ENCODE measurements around the gene ABTB2. TPM values are rescaled to one million over a fixed set of nuclear protein-coding genes. Genes with fewer than 3 reads are reported as not detected.
"Not testable (repeated sequence)": the region's sequence is repeated elsewhere in the genome, so short reads cannot be mapped to it uniquely, and the experiment has no call there.

Gene ABTB2
- total and polyA plus RNA-seq, 9 of the 15 experiments (the other 6 are each of a cell fraction or from before 2014, with no cell fraction given): 0.03 to 0.18 (median 0.12) TPM; not detected in 2

- H3K9me3 ChIP-seq (replicated peaks; ENCODE audit: control insufficient read depth, insufficient read depth, low read depth, low read length): no peaks in the 10 kb centered on the region
- TF ChIP-seq TCF15 (CRISPR knock-in tag; IDR thresholded peaks at IDR 0.05) (no peak), ZNF280A (IDR thresholded peaks at IDR 0.05; ENCODE audit: low read depth, partially characterized antibody) (no peak), ZNF121 (CRISPR knock-in tag; conservative IDR thresholded peaks at IDR 0.05) (0 out of 2 replicates have a peak, but pooled peaks have one; percentile 16), PURB (CRISPR knock-in tag; IDR thresholded peaks at IDR 0.05; ENCODE audit: low read depth) (no peak), MYBL2 (IDR thresholded peaks at IDR 0.05; ENCODE audit: low read depth) (no peak), MYBL2 (CRISPR knock-in tag; IDR thresholded peaks at IDR 0.05; ENCODE audit: borderline replicate concordance) (no peak), PRPF4 (IDR thresholded peaks at IDR 0.05; ENCODE audit: insufficient read depth, low read depth, low read length, poor library complexity, severe bottlenecking) (no peak), PYGO2 (tag; IDR thresholded peaks at IDR 0.05) (no peak)
- intact Hi-C loops (cut with micrococcal nuclease) (no loop called here), in situ Hi-C loops (cut with MboI) (no loop called here)
- H3K27ac ChIP-seq (ENCODE audit: extremely low read depth, low read depth, low read length): no peak overlapping the region
- no peaks in the 10 kb centered on the region for H3K9me1 ChIP-seq (ENCODE audit: control insufficient read depth, insufficient read depth, low read length)
- H3K9ac ChIP-seq (ENCODE audit: insufficient read depth in 1 of 2, low read depth in 2 of 2, low read length in 2 of 2): no peak overlapping the region
- ChIA-PET POLR2A (no interaction called here), CTCF (ENCODE audit: low intra/inter-chr PET ratio) (no interaction called here)
- WGBS (ENCODE audit: insufficient coverage, low coverage, missing lambda C conversion rate): 0% methylated on average over 1 of the region's 1 CpG
- peaks cover 20 to 25% of the 10 kb centered on the region in 2 experiments for H3K27me3 ChIP-seq (ENCODE audit: control insufficient read depth in 2 of 2, insufficient read depth in 2 of 2, low read length in 2 of 2)
- H3K4me2 ChIP-seq (ENCODE audit: insufficient read depth, low read length): no peak overlapping the region
- no peak overlapping the region for H2AFZ ChIP-seq (ENCODE audit: low read depth, low read length)
- H3K4me1 ChIP-seq (replicated peaks in 1 of 2; ENCODE audit: control insufficient read depth in 2 of 2, insufficient read depth in 2 of 2, low read length in 2 of 2): no peaks in the 10 kb centered on the region; a peak in 1 of 5 replicates
- H4K20me1 ChIP-seq (replicated peaks; ENCODE audit: control insufficient read depth, insufficient read depth, low read length): no peaks in the 10 kb centered on the region
- ATAC-seq (no peak), DNase-seq (ENCODE audit: extremely low read depth in 1 of 4, low spot score in 3 of 4) (no peak), FAIRE-seq (no peak)
- no peak overlapping the region for H3K4me3 ChIP-seq
- H3K36me3 ChIP-seq (ENCODE audit: control insufficient read depth, insufficient read depth, low read length): no peaks in the 10 kb centered on the region
- H3K79me2 ChIP-seq (ENCODE audit: control insufficient read depth, insufficient read depth, low read length): no peaks in the 10 kb centered on the region
- no TSS peak for BruUV-seq (replicated peaks)
Measured at GRCh38 chr11:34219279-34219678, 138.5 kb downstream of the ABTB2 start.

- H3K79me2 ChIP-seq (ENCODE audit: control insufficient read depth, insufficient read depth, low read length); ATAC-seq; in situ Hi-C loops (cut with MboI); H3K36me3 ChIP-seq (ENCODE audit: control insufficient read depth, insufficient read depth, low read length); FAIRE-seq; intact Hi-C loops (cut with micrococcal nuclease); H4K20me1 ChIP-seq (replicated peaks; ENCODE audit: control insufficient read depth, insufficient read depth, low read length); H3K9me3 ChIP-seq (replicated peaks; ENCODE audit: control insufficient read depth, insufficient read depth, low read depth, low read length); H3K27ac ChIP-seq (ENCODE audit: extremely low read depth, low read depth, low read length); DNase-seq (ENCODE audit: extremely low read depth in 1 of 4, low spot score in 3 of 4); H3K4me1 ChIP-seq (replicated peaks in 1 of 2; ENCODE audit: control insufficient read depth in 2 of 2, insufficient read depth in 2 of 2, low read length in 2 of 2); H3K9me1 ChIP-seq (ENCODE audit: control insufficient read depth, insufficient read depth, low read length); H3K4me3 ChIP-seq; CTCF ChIA-PET (ENCODE audit: low intra/inter-chr PET ratio); H3K4me2 ChIP-seq (ENCODE audit: insufficient read depth, low read length); H2AFZ ChIP-seq (ENCODE audit: low read depth, low read length); H3K9ac ChIP-seq (ENCODE audit: insufficient read depth in 1 of 2, low read depth in 2 of 2, low read length in 2 of 2); BruUV-seq (replicated peaks): not testable (repeated sequence)
- POLR2A ChIA-PET: interaction anchor here (0.7 kb wide), 1 partner anchor 35 kb away, joined by 5 read pairs; no protein-coding TSS in a partner anchor
- peaks cover 15 to 20% of the 10 kb centered on the region in 2 experiments; a peak in 4 of 5 replicates for H3K27me3 ChIP-seq (ENCODE audit: control insufficient read depth in 2 of 2, insufficient read depth in 2 of 2, low read length in 2 of 2)
- 8% methylated on average over 1 of the region's 2 CpGs for WGBS (ENCODE audit: insufficient coverage, low coverage, missing lambda C conversion rate)
Measured at GRCh38 chr11:34218756-34219155, 139.1 kb downstream of the ABTB2 start.

All from K562 (cell line).